Right lobe of liver (tissue), 6 donors: ENCODE results near the gene BOLA1. TPM values are rescaled to one million over a fixed set of nuclear protein-coding genes. Genes with fewer than 3 reads are reported as not detected.
A peak's percentile ranks its signal among the peaks of the same experiment; 100 is the strongest.
"Not testable (repeated sequence)": the region's sequence is repeated elsewhere in the genome, so short reads cannot be mapped to it uniquely, and the experiment has no call there.

Experiments
- ATAC-seq, 4 donors: fragments of 200-7000 bp; cut with Tn5 transposase; one replicate each; pipeline ENCODE4 v1.9.1; 2020; ENCODE audit warnings: mild to moderate bottlenecking in 4 of 4, moderate library complexity in 4 of 4
- DNase-seq, 3 donors: peaks; one replicate each; pipeline ENCODE4 v3.0.0-alpha.2; 2020
- H3K27ac ChIP-seq, 3 donors: fragments of 200-600 bp; one replicate each; pipeline ENCODE4 v1.8.0; 2022
- H3K27me3 ChIP-seq, 2 donors: fragments of 200-600 bp; one replicate each; pipeline ENCODE4 v1.8.0; 2022
- H3K36me3 ChIP-seq, 4 donors: fragments of 200-600 bp; sonication (generic) in 1 of 4; one replicate each; pipeline versions ENCODE4 v1.5.1 to v1.8.0; 2017 to 2022; ENCODE audit warnings: control low read depth in 1 of 4
- H3K4me1 ChIP-seq, 4 donors: fragments of 200-600 bp; sonication (generic) in 1 of 4; one replicate each; pipeline versions ENCODE4 v1.5.1 to v1.8.0; 2017 to 2022; ENCODE audit warnings: control low read depth in 1 of 4
- H3K4me3 ChIP-seq, 3 donors: fragments of 200-600 bp; one replicate each; pipeline ENCODE4 v1.8.0; 2022
- H3K9me3 ChIP-seq, 4 donors: fragments of 200-600 bp; sonication (generic) in 1 of 4; one replicate each; pipeline versions ENCODE4 v1.5.1 to v1.8.0; 2017 to 2022; ENCODE audit warnings: control low read depth in 1 of 4
- POLR2A ChIP-seq: fragments of 450-650 bp; IDR thresholded peaks from one replicate; pipeline ENCODE4 v1.6.1; 2017; ENCODE audit warnings: antibody characterized with exemption, mild to moderate bottlenecking
- WGBS: methylation state at CpG from one replicate; pipeline ENCODE4 v1.1.6; 2018; ENCODE audit warnings: low coverage, low lambda C conversion rate; ENCODE audit not compliant: insufficient coverage; ENCODE audit errors: missing lambda C conversion rate; 5-methylcytosine and 5-hydroxymethylcytosine counted together
- intact Hi-C, 2 donors: fragments of 100-400 bp; cut with DNase I; formaldehyde crosslinking; loops; one replicate each; pipeline versions ENCODE4 v1.11.2 to v1.14.1; 2022
- total RNA-seq, 6 experiments: library from RNA; depleted of rRNA in 2 of 6; stranded (reverse); fragments of >200 nt in 2 of 6; fragmentation: NEBNext Ultra II Directional in 3 of 6; extraction: Animal tissue kit (Norgen Biotek cat#: 25700) in 3 of 6; gene quantifications; one replicate each; pipeline versions ENCODE4 v1.1.0 to v1.2.4, GENCODE V29; 2016 to 2023
- TF ChIP-seq, protein P1 (sequence below), 4 donors: fragments of 200-600 bp in 3 of 4; fragments of 450-650 bp in 1 of 4; IDR thresholded peaks; one replicate each; pipeline versions ENCODE4 v1.5.1 to v1.8.0; 2016 to 2022; ENCODE audit warnings: antibody characterized with exemption in 4 of 4, mild to moderate bottlenecking in 2 of 4
- donor health status: DM: no; HTN: yes; CAD: no.
- donor health status: DM: no; HTN: no; CAD: no.
- donor health status: DM: no; HTN: no; CAD: no.
- donor health status: DM: no; HTN: yes; CAD: no.
- donor health status: DM: no; HTN: yes; CAD: no.

The BOLA1 gene
- total RNA-seq, 6 experiments from 2014 or later, result 8.4 to 23.7 (median 9.5) TPM

DNA sequence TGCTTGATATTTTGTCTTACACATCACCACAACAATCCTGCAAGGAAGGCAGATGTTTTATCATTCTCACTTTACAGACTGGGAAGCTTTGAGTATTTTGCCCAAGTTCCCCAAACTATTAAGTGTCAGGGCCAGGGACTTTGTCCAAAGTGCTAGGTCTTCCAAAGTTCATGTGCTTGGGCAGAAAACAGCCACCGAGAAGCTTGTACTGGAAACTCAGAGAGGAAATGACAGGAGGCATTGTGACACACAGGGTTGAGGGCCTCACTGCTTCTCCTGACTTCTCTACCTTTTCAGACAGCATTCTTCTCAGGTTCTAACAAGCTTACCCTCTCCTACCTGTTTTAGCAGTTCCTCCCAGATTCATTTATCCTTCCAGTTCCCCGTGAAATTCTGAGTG, 32.5 kb upstream of the BOLA1 start:
- WGBS, result no CpG with 5 or more reads among the region's 2 CpGs
- H3K9me3 ChIP-seq, H3K27me3 ChIP-seq, DNase-seq, H3K36me3 ChIP-seq, H3K27ac ChIP-seq, intact Hi-C loops, H3K4me1 ChIP-seq, H3K4me3 ChIP-seq: not testable (repeated sequence)
- ATAC-seq, result peak; percentile 62 to 84 (median 72)

DNA sequence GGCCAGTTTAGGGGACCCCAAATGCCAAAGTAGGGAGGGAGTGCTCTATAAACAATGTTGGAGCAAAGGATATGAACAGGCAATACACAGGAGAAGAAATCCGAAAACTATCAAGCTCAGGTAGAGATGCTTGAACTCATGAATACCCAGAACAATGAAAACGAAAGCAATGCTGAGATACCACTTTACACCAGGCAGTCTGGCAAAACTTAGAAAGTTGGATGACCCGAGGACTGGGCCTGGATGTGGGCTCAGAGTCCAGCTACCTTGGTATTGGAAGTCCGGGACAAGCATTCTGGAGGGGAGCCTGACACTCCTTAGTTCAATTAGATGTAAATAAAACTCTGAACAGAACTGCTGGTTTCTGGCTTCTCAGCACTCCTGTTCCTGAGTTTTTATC, 26.3 kb upstream of the BOLA1 start:
- peak; percentile 70 to 81 (median 76) for ATAC-seq
- H3K4me1 ChIP-seq, H3K4me3 ChIP-seq, H3K36me3 ChIP-seq, intact Hi-C loops, H3K9me3 ChIP-seq, DNase-seq, H3K27ac ChIP-seq, H3K27me3 ChIP-seq: not testable (repeated sequence)
- no CpG with 5 or more reads among the region's 4 CpGs for WGBS

DNA sequence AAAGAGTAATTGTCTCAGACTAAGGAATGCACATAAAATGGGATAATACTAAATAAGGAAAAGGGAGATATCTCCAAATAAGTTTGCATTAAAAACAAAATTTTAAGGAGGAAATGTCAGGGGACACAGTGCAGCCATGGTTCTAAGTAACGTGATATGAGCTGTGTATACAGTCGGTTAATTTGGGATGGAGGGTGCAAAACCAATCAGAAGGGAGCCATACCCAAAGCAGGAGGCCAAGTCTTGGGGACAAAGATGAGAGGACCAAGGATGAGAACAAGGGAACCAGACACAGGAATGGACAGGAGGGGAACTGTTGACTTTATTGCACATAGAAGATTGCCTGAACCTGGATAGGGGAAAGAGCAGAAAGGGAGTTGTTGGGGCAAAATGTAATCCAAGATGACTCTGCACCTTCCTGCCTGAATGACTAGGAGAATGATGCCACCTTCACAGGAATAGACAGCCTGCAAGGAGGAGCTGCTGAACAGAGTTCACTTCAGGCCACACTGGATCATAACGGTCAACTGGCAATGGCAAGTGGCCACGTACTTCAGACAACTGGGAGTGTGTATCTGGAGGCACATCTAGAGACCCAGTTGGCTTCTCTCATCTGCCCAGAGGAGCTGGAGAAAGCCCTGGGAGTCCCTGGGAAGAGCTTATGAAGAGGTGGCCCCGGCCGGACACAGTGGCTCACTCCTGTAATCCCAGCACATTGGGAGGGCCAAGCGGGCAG, 22.0 kb upstream of the BOLA1 start:
- TF ChIP-seq POLR2A, result no peak
- TF ChIP-seq, protein P1, sequence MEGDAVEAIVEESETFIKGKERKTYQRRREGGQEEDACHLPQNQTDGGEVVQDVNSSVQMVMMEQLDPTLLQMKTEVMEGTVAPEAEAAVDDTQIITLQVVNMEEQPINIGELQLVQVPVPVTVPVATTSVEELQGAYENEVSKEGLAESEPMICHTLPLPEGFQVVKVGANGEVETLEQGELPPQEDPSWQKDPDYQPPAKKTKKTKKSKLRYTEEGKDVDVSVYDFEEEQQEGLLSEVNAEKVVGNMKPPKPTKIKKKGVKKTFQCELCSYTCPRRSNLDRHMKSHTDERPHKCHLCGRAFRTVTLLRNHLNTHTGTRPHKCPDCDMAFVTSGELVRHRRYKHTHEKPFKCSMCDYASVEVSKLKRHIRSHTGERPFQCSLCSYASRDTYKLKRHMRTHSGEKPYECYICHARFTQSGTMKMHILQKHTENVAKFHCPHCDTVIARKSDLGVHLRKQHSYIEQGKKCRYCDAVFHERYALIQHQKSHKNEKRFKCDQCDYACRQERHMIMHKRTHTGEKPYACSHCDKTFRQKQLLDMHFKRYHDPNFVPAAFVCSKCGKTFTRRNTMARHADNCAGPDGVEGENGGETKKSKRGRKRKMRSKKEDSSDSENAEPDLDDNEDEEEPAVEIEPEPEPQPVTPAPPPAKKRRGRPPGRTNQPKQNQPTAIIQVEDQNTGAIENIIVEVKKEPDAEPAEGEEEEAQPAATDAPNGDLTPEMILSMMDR (IDR thresholded peaks at IDR 0.05), result no peak
- DNase-seq (no peak), ATAC-seq (no peak)
- no peaks in the 10 kb centered on the region for H3K9me3 ChIP-seq
- no peak overlapping the region for H3K27ac ChIP-seq
- no peaks in the 10 kb centered on the region for H3K4me1 ChIP-seq
- 92% methylated on average over 2 of the region's 7 CpGs for WGBS
- no peak overlapping the region for H3K4me3 ChIP-seq
- no peaks in the 10 kb centered on the region for H3K36me3 ChIP-seq
- no peaks in the 10 kb centered on the region for H3K27me3 ChIP-seq
- intact Hi-C loops, result no loop called here

DNA sequence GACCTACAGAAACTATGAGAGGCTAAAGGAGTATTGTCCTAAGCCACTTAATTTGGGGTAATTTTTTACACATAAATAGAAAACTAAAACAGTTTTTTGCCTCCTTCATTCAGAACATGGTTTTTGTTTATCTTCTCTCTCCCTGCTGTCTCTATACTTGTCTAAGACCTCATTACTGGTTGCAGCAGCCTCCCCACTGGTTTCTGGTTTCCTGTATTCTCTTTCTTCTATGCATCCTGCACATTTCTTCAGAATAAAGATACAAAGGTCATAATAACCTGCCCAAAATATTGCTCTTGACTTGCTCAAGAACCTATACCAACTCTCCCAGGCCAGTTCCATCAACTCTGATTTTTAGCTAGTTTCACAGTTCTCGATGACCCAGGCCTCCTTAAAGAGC, 19.8 kb upstream of the BOLA1 start:
- H3K4me3 ChIP-seq, result no peak overlapping the region
- ATAC-seq, result no peak
- no peaks in the 10 kb centered on the region for H3K36me3 ChIP-seq
- intact Hi-C loops, result no loop called here
- H3K27me3 ChIP-seq, result no peaks in the 10 kb centered on the region
- DNase-seq, result no peak
- no peak overlapping the region for H3K27ac ChIP-seq
- H3K9me3 ChIP-seq, result no peaks in the 10 kb centered on the region
- H3K4me1 ChIP-seq, result peaks cover 0 to 10% (median 4%) of the 10 kb centered on the region in 4 donors
- TF ChIP-seq, protein P1 (IDR thresholded peaks at IDR 0.05), result no peak
- no peak for TF ChIP-seq POLR2A
- WGBS, result 78% methylated on average over 1 of the region's 1 CpG

DNA sequence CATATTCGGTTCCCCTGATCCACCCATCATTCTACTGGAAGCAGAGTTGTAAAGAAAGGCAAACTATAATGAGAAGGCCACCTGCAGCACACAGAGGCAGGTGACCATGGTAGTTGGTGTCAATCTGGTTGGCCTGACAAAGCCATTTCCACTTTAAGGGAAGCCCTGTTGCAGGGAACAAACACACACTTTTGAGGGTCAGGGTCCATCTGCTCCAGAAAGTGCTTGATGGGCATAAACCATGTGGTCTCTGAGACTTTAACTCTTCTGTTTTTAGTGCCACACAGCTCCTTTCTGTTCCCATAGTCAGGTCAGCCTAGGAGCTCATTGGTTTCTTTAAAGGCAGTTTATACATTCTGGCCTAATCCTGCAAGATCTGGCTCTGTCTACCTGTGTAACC, 17.5 kb upstream of the BOLA1 start:
- TF ChIP-seq, protein P1 (IDR thresholded peaks at IDR 0.05), result no peak
- no peak for TF ChIP-seq POLR2A
- intact Hi-C loops, result no loop called here
- 25% methylated on average over 1 of the region's 1 CpG for WGBS
- Histone ChIP-seq H3K4me3 (no peak overlapping the region), H3K4me1 (peaks cover 0 to 17% (median 7%) of the 10 kb centered on the region in 4 donors), H3K27ac (no peak overlapping the region), H3K9me3 (no peaks in the 10 kb centered on the region), H3K36me3 (no peaks in the 10 kb centered on the region), H3K27me3 (no peaks in the 10 kb centered on the region)
- no peak for DNase-seq
- no peak for ATAC-seq
